Tibial artery (tissue), 4 donors: ENCODE measurements around the gene SRGAP3.

Experiments used
- DNase-seq, 2 donors: peaks; one replicate each; pipeline ENCODE4 v3.0.0-alpha.2; 2019
- H3K27ac ChIP-seq, 2 donors: fragments of 200-600 bp; sonication (generic) in 1 of 2; 1 replicate in 1 of 2; 2 replicates in 1 of 2; pipeline ENCODE4 v1.5.1; 2018 to 2019; ENCODE audit warnings: mild to moderate bottlenecking in 1 of 2
- H3K27me3 ChIP-seq, 2 donors: fragments of 200-600 bp; sonication (generic) in 1 of 2; one replicate each; pipeline versions ENCODE4 v1.5.1 to v1.6.0; 2016 to 2019
- H3K36me3 ChIP-seq, 3 donors: fragments of 200-600 bp; sonication (generic) in 2 of 3; one replicate each; pipeline ENCODE4 v1.5.1; 2016 to 2019; ENCODE audit warnings: mild to moderate bottlenecking in 2 of 3
- H3K4me1 ChIP-seq, 4 donors: fragments of 200-600 bp; sonication (generic) in 2 of 4; 1 replicate in 3 of 4; 2 replicates in 1 of 4; pipeline ENCODE4 v1.5.1; 2016 to 2019
- H3K4me3 ChIP-seq, 2 donors: fragments of 200-600 bp; sonication (generic) in 1 of 2; 1 replicate in 1 of 2; 2 replicates in 1 of 2; pipeline ENCODE4 v1.5.1; 2018 to 2019; ENCODE audit warnings: mild to moderate bottlenecking in 2 of 2
- H3K9me3 ChIP-seq, 3 donors: fragments of 200-600 bp; sonication (generic) in 1 of 3; one replicate each; pipeline ENCODE4 v1.5.1; 2016 to 2019
- CTCF ChIP-seq, 2 experiments: fragments of 200-600 bp in 1 of 2; fragments of 450-650 bp in 1 of 2; IDR thresholded peaks; one replicate each; pipeline ENCODE4 v1.5.1; 2017 to 2019; ENCODE audit warnings: antibody characterized with exemption in 2 of 2, mild to moderate bottlenecking in 1 of 2, moderate library complexity in 1 of 2
- intact Hi-C: fragments of 100-400 bp; cut with DNase I; formaldehyde crosslinking; loops from one replicate; pipeline ENCODE4 v1.15.0; 2023; ENCODE audit warnings: low total_unique reads

SRGAP3 gene

GRCh38 chr3:9260305-9260704 is 10.9 kb upstream of the SRGAP3 start:
- no peak for TF ChIP-seq CTCF (IDR thresholded peaks at IDR 0.05)
- Histone ChIP-seq H3K27me3 (no peaks in the 10 kb centered on the region), H3K4me1 (no peaks in the 10 kb centered on the region), H3K36me3 (no peaks in the 10 kb centered on the region), H3K4me3 (no peak overlapping the region), H3K27ac (no peak overlapping the region), H3K9me3 (peaks cover 0 to 18% (median 8%) of the 10 kb centered on the region in 3 donors)
- no peak for DNase-seq
- intact Hi-C loops = no loop called here

GRCh38 chr3:9257092-9257491 is 7.6 kb upstream of the SRGAP3 start:
- no peak for DNase-seq
- Histone ChIP-seq H3K27me3 (no peaks in the 10 kb centered on the region), H3K27ac (no peak overlapping the region), H3K9me3 (peaks cover 0 to 18% (median 8%) of the 10 kb centered on the region in 3 donors), H3K4me3 (no peak overlapping the region), H3K4me1 (no peaks in the 10 kb centered on the region), H3K36me3 (no peaks in the 10 kb centered on the region)
- TF ChIP-seq CTCF (IDR thresholded peaks at IDR 0.05) = no peak
- intact Hi-C loops = no loop called here

GRCh38 chr3:9255976-9256375 is 6.5 kb upstream of the SRGAP3 start:
- TF ChIP-seq CTCF (IDR thresholded peaks at IDR 0.05) = no peak
- peaks cover 0 to 18% (median 8%) of the 10 kb centered on the region in 3 donors for H3K9me3 ChIP-seq
- H3K4me3 ChIP-seq = no peak overlapping the region
- DNase-seq = no peak
- intact Hi-C loops = no loop called here
- H3K4me1 ChIP-seq = no peaks in the 10 kb centered on the region
- H3K36me3 ChIP-seq = no peaks in the 10 kb centered on the region
- no peaks in the 10 kb centered on the region for H3K27me3 ChIP-seq
- H3K27ac ChIP-seq = no peak overlapping the region

- Histone ChIP-seq H3K27me3 (no peaks in the 10 kb centered on the region), H3K36me3 (no peaks in the 10 kb centered on the region), H3K27ac (no peak overlapping the region), H3K9me3 (peaks cover 0 to 18% (median 8%) of the 10 kb centered on the region in 3 donors), H3K4me3 (no peak overlapping the region), H3K4me1 (peaks cover 0 to 5% (median 2%) of the 10 kb centered on the region in 4 donors)
- no peak for TF ChIP-seq CTCF (IDR thresholded peaks at IDR 0.05)
- intact Hi-C loops = no loop called here
- no peak for DNase-seq
Measured at GRCh38 chr3:9254764-9255163, 5.3 kb upstream of the SRGAP3 start.

GRCh38 chr3:9253327-9253726 is 3.9 kb upstream of the SRGAP3 start:
- no peaks in the 10 kb centered on the region for H3K27me3 ChIP-seq
- no peak overlapping the region for H3K27ac ChIP-seq
- peaks cover 0 to 17% (median 12%) of the 10 kb centered on the region in 4 donors for H3K4me1 ChIP-seq
- peaks cover 0 to 18% (median 8%) of the 10 kb centered on the region in 3 donors for H3K9me3 ChIP-seq
- H3K4me3 ChIP-seq = no peak overlapping the region
- no peak for DNase-seq
- intact Hi-C loops = no loop called here
- no peaks in the 10 kb centered on the region for H3K36me3 ChIP-seq
- no peak for TF ChIP-seq CTCF (IDR thresholded peaks at IDR 0.05)
